K562 (cell line): ENCODE measurements around the gene CPZ. TPM values are rescaled to one million over a fixed set of nuclear protein-coding genes. Genes with fewer than 3 reads are reported as not detected.

Source experiments
- ATAC-seq: fragments of 200-7000 bp; cut with Tn5 transposase; 3 replicates; pipeline ENCODE4 v1.9.1; 2020; ENCODE audit warnings: moderate library complexity
- BruUV-seq: library from RNA; stranded (reverse); fragments of 400-500 nt; replicated peaks from 2 replicates; lab custom pipeline; 2021; lab: Mats Ljungman, UMichigan
- CTCF ChIA-PET: fragments of 300-600 bp; formaldehyde crosslinking; extraction: SDS; loops from one replicate; lab custom pipeline; 2021; ENCODE audit warnings: low intra/inter-chr PET ratio; lab: Yijun Ruan, JAX
- POLR2A ChIA-PET: fragments of 300-600, 350-650 bp; sonication (Branson Sonifier 250); formaldehyde crosslinking; extraction: SDS; loops from one replicate; lab custom pipeline; 2021; ENCODE audit warnings: antibody characterized with exemption, inconsistent platforms; lab: Yijun Ruan, JAX
- DNase-seq, 4 experiments: peaks; one replicate each; pipeline versions ENCODE4 v3.0.0 to v3.0.0-alpha.2; 2011 to 2018; ENCODE audit warnings: low spot score in 3 of 4, mixed read lengths in 3 of 4; ENCODE audit errors: extremely low read depth in 1 of 4
- FAIRE-seq: peaks from 2 replicates; lab custom pipeline; 2011; peaks lifted over from hg19 to GRCh38; lab: Jason Lieb, UNC
- H2AFZ ChIP-seq: 2 replicates; pipeline ENCODE4 v1.6.0; 2011; ENCODE audit warnings: low read depth, low read length, control low read depth, inconsistent platforms
- H3K27ac ChIP-seq: fragments of 200-600 bp; 3 replicates; pipeline ENCODE4 v1.8.0; 2011; ENCODE audit warnings: low read depth, mild to moderate bottlenecking, control low read depth, inconsistent platforms, low read length, moderate library complexity, mixed read lengths; ENCODE audit errors: extremely low read depth
- H3K27me3 ChIP-seq, 2 experiments: fragments of 300-600 bp in 1 of 2; 2 replicates in 1 of 2; 3 replicates in 1 of 2; pipeline versions ENCODE4 v1.6.0 to v1.8.0; 2011; ENCODE audit warnings: inconsistent platforms in 2 of 2, low read length in 2 of 2, mild to moderate bottlenecking in 1 of 2, mixed read lengths in 1 of 2, moderate library complexity in 1 of 2; ENCODE audit not compliant: control insufficient read depth in 2 of 2, insufficient read depth in 2 of 2
- H3K36me3 ChIP-seq: fragments of 300-600 bp; 3 replicates; pipeline ENCODE4 v1.8.0; 2011; ENCODE audit warnings: mild to moderate bottlenecking, low read length, inconsistent platforms; ENCODE audit not compliant: control insufficient read depth, insufficient read depth
- H3K4me1 ChIP-seq, 2 experiments: fragments of 200-600 bp in 1 of 2; replicated peaks in 1 of 2; 2 replicates in 1 of 2; 3 replicates in 1 of 2; pipeline versions ENCODE4 v1.5.1 to v1.8.0; 2011; ENCODE audit warnings: inconsistent platforms in 2 of 2, low read length in 2 of 2, mild to moderate bottlenecking in 1 of 2, mixed read lengths in 1 of 2, moderate library complexity in 1 of 2; ENCODE audit not compliant: control insufficient read depth in 2 of 2, insufficient read depth in 2 of 2
- H3K4me2 ChIP-seq: 2 replicates; pipeline ENCODE4 v1.6.1; 2011; ENCODE audit warnings: low read length, control low read depth, inconsistent platforms, mixed read lengths; ENCODE audit not compliant: insufficient read depth
- H3K4me3 ChIP-seq: fragments of 200-600 bp; sonication (generic), shearing (Covaris generic); 2 replicates; pipeline ENCODE4 v1.5.1; 2016; ENCODE audit warnings: control low read depth, inconsistent platforms
- H3K79me2 ChIP-seq: fragments of 200-600 bp; 3 replicates; pipeline ENCODE4 v1.8.0; 2011; ENCODE audit warnings: low read length, inconsistent platforms; ENCODE audit not compliant: control insufficient read depth, insufficient read depth
- H3K9ac ChIP-seq, 2 experiments: 2 replicates each; pipeline versions ENCODE4 v1.6.0 to v1.6.1; 2011; ENCODE audit warnings: low read depth in 2 of 2, low read length in 2 of 2, control low read depth in 1 of 2, inconsistent platforms in 1 of 2, mild to moderate bottlenecking in 1 of 2, mixed read lengths in 1 of 2; ENCODE audit not compliant: insufficient read depth in 1 of 2
- H3K9me1 ChIP-seq: one replicate; pipeline ENCODE4 v1.6.0; 2011; ENCODE audit warnings: inconsistent platforms, mild to moderate bottlenecking, low read length, moderate library complexity; ENCODE audit not compliant: control insufficient read depth, insufficient read depth
- H3K9me3 ChIP-seq: replicated peaks from 2 replicates; pipeline ENCODE4 v1.5.1; 2011; ENCODE audit warnings: low read depth, low read length, inconsistent platforms; ENCODE audit not compliant: control insufficient read depth, insufficient read depth
- H4K20me1 ChIP-seq: replicated peaks from 2 replicates; pipeline ENCODE4 v1.6.1; 2011; ENCODE audit warnings: low read length, inconsistent platforms, mixed read lengths; ENCODE audit not compliant: control insufficient read depth, insufficient read depth
- CREBBP ChIP-seq: IDR thresholded peaks from one replicate; pipeline ENCODE4 v1.6.1; 2012; ENCODE audit warnings: low read depth, mild to moderate bottlenecking, control low read depth, inconsistent platforms, low read length
- PRMT5 ChIP-seq: sonication (generic); formaldehyde crosslinking; IDR thresholded peaks from 2 replicates; pipeline ENCODE4 v1.5.0; 2020; ENCODE audit warnings: missing genetic modification reagents
- RBM25 ChIP-seq: fragments of 200-400 bp; formaldehyde crosslinking; IDR thresholded peaks from 2 replicates; pipeline ENCODE4 v1.6.1; 2018; ENCODE audit warnings: low read length, low read depth, moderate library complexity; ENCODE audit not compliant: severe bottlenecking
- SMAD3 ChIP-seq: fragments of 450-650 bp; formaldehyde crosslinking; conservative IDR thresholded peaks from 2 replicates; pipeline ENCODE4 v1.4.0; 2020; ENCODE audit warnings: mild to moderate bottlenecking
- SMAD4 ChIP-seq: fragments of 250-450 bp; sonication (Bioruptor Pico); conservative IDR thresholded peaks from 2 replicates; pipeline ENCODE4 v1.8.0; 2021; ENCODE audit warnings: inconsistent platforms, mild to moderate bottlenecking, moderate library complexity
- WGBS: fragments of 100-300 bp; shearing (Covaris generic); methylation state at CpG from one replicate; pipeline ENCODE4 v1.1.6; 2016; ENCODE audit warnings: low coverage, mixed read lengths; ENCODE audit not compliant: insufficient coverage; ENCODE audit errors: missing lambda C conversion rate; 5-methylcytosine and 5-hydroxymethylcytosine counted together
- in situ Hi-C: fragments of 300-500 bp; cut with MboI; formaldehyde crosslinking; loops from 4 replicates; pipeline ENCODE4 v1.15.0; 2018; ENCODE audit warnings: inconsistent platforms, mixed read lengths
- intact Hi-C: fragments of 100-400 bp; cut with micrococcal nuclease; formaldehyde crosslinking; loops from 2 replicates; pipeline ENCODE4 v1.14.2; 2022
- polyA plus RNA-seq, 8 experiments: library from polyadenylated mRNA; depleted of rRNA in 4 of 8; stranded (reverse) in 5 of 8; unstranded in 3 of 8; fragments of >200 nt; fragmentation: Nextera tagmentation in 2 of 8; fragmentation: Illumina TruSeq in 1 of 8; extraction: Ambion mirVana in 2 of 8; extraction: Trizol in 1 of 8; gene quantifications; 2 replicates each; pipeline versions ENCODE4 v1.2.1 to v1.2.3, GENCODE V29; 2011 to 2014; ENCODE audit warnings: inconsistent platforms in 1 of 8, missing spikeins in 1 of 8
- total RNA-seq, 7 experiments: library from RNA; depleted of rRNA in 6 of 7; stranded (reverse); fragments of >200 nt in 6 of 7; fragmentation: Illumina TruSeq in 2 of 7; extraction: Trizol in 2 of 7; gene quantifications; 2 replicates each; pipeline versions ENCODE4 v1.2.1 to v1.2.3, GENCODE V29; 2011 to 2021; ENCODE audit warnings: low replicate concordance in 1 of 7
- TF ChIP-seq, protein P1 (sequence below): fragments of 250-450 bp; sonication (Bioruptor Pico); IDR thresholded peaks from 2 replicates; pipeline ENCODE4 v1.9.0; 2021; ENCODE audit warnings: mild to moderate bottlenecking, inconsistent platforms
- TF ChIP-seq, protein P2 (sequence below): fragments of 150-350 bp; IDR thresholded peaks from 2 replicates; pipeline ENCODE4 v1.6.1; 2014; ENCODE audit warnings: low read depth, mild to moderate bottlenecking, low read length, borderline replicate concordance
- TF ChIP-seq, protein P3 (sequence below), 2 experiments: fragments of 450-650 bp in 1 of 2; sonication (generic) in 1 of 2; formaldehyde crosslinking in 1 of 2; IDR thresholded peaks in 1 of 2; conservative IDR thresholded peaks in 1 of 2; 2 replicates each; pipeline versions ENCODE4 v1.6.1 to v1.8.1; 2016 to 2023; ENCODE audit warnings: mild to moderate bottlenecking in 2 of 2, moderate library complexity in 2 of 2, inconsistent platforms in 1 of 2, missing genetic modification reagents in 1 of 2

Gene CPZ
- total and polyA plus RNA-seq, 9 of the 15 experiments (the other 6 are each of a cell fraction or from before 2014, with no cell fraction given): 0.06 to 2.2 (median 1.2) TPM; not detected in 1

DNA sequence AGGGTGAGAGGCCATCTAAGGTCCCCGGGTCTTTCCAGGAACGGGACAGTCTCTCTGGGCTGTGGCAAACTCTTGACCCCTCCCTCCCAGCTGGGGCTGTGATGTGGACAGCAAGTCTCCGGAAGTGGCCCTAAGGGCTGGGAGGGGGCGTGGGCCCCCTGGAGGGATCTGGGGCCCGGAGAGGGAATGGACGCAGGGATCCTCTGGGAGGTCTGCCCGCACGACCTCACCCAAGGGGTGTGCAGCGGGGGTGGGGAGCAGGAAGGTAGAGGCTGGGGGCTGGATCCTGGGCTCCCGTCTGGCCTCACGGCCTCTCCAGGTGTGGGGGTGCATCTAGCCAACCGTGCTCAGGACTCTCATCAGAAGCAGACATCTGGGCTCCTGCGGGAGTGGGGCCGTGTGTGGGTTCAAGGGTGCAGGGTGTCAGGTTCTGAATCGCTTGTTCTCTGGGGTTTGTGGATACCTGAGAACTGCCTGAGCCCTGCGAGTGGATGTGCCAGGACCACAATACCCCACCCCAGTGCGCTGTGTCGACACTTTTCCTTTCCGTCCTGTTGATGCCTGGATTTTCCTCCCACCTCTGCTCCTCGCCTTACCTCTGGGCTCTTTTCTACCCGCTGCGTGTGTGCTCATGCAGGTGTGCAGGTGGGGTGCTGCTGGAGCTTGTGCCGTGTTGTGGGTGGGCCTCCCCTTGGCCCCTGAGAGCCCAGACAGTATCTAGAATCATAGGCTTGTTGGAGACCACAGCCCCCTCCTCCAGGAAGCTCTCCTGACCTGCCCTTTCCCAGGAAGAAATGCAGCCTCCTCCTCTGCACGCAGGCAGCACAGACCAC is 915 bp downstream of the CPZ start (continued):
- TF ChIP-seq, protein P1, sequence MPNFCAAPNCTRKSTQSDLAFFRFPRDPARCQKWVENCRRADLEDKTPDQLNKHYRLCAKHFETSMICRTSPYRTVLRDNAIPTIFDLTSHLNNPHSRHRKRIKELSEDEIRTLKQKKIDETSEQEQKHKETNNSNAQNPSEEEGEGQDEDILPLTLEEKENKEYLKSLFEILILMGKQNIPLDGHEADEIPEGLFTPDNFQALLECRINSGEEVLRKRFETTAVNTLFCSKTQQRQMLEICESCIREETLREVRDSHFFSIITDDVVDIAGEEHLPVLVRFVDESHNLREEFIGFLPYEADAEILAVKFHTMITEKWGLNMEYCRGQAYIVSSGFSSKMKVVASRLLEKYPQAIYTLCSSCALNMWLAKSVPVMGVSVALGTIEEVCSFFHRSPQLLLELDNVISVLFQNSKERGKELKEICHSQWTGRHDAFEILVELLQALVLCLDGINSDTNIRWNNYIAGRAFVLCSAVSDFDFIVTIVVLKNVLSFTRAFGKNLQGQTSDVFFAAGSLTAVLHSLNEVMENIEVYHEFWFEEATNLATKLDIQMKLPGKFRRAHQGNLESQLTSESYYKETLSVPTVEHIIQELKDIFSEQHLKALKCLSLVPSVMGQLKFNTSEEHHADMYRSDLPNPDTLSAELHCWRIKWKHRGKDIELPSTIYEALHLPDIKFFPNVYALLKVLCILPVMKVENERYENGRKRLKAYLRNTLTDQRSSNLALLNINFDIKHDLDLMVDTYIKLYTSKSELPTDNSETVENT (CRISPR knock-in tag): no peak
- TF ChIP-seq, all 486 proteins: peak for 14

DNA sequence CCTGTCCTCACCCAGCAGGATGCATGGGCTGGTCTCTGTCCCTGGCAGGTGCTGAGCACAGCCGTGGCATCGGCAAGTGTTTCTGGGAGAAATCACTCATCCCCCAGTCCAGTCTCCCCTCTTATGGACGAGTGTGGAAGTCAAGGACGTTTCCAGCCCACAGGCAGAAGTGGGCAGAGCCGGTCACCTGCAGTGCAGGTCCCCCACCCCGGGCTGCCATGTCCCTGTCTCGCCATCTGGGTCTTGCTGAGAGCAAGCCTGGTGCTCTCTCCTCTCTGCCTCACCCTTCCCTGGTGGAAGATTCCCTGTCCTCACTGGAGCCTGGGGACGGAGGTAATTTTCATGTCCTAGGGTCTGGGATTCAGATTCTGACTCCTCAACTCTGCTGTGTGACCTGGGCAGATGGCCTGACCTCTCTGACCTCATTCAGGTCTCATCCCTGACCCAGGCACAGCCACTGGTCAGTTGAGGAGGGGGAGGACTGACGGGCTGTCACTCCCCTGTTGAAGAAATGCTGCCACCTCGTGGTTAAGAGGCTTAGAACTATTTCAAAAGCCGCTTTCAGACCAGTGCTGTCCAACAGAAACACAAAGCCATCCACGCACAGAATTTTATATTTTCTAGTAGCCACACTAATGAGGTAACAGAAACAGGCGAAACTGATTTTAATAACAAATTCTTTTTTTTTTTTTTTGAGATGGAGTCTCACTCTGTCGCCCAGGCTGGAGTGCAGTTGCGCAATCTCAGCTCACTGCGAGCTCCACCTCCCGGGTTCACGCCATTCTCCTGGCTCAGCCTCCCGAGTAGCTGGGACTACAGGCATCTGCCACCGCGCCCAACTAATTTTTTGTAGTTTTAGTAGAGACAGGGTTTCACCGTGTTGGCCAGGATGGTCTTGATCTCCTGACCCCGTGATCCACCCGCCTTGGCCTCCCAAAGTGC is 1.8 kb downstream of the CPZ start:
- intact Hi-C loops: loop anchor here (1.0 kb wide), 3 partner anchors 47 to 352 kb away; no protein-coding TSS in a partner anchor
- CTCF ChIA-PET: interaction anchor here (0.5 to 4.4 kb wide), 6 partner anchors 120 to 352 kb away, joined by 3 to 64 read pairs (median 4); no protein-coding TSS in a partner anchor
- in situ Hi-C loops: loop anchor here (5.0 kb wide), 1 partner anchor 132 kb away; no protein-coding TSS in a partner anchor
- H2AFZ ChIP-seq: no peak overlapping the region
- H3K4me1 ChIP-seq: peaks cover 13 to 38% of the 10 kb centered on the region in 2 experiments; a peak in 4 of 5 replicates
- no TSS peak for BruUV-seq
- H3K9me3 ChIP-seq: no peaks in the 10 kb centered on the region
- WGBS: 37% methylated on average over 24 of the region's 24 CpGs
- FAIRE-seq: peak; percentile 99
- H4K20me1 ChIP-seq: peaks cover 11% of the 10 kb centered on the region
- peak overlapping the region in 1 of 2 experiments; percentile 17; a peak in 1 of 4 replicates for H3K9ac ChIP-seq
- peak; percentile 84 to 94 (median 92) for DNase-seq
- POLR2A ChIA-PET: interaction anchor here (0.7 to 1.2 kb wide), 3 partner anchors 122 to 184 kb away, joined by 3 read pairs; no protein-coding TSS in a partner anchor
- H3K36me3 ChIP-seq: no peaks in the 10 kb centered on the region
- ATAC-seq: peak; percentile 87
- peaks cover 7 to 21% of the 10 kb centered on the region in 2 experiments; a peak in 3 of 5 replicates for H3K27me3 ChIP-seq
- H3K9me1 ChIP-seq: no peaks in the 10 kb centered on the region
- H3K79me2 ChIP-seq: no peaks in the 10 kb centered on the region; the same call in 2 of the 3 replicates
- H3K4me3 ChIP-seq: no peak overlapping the region
- H3K4me2 ChIP-seq: no peak overlapping the region
- H3K27ac ChIP-seq: no peak overlapping the region
- no peak for TF ChIP-seq CREBBP
- TF ChIP-seq SMAD4 (CRISPR knock-in tag): peak; percentile 43
- peak; percentile 83 for TF ChIP-seq RBM25
- TF ChIP-seq PRMT5: no peak
- no peak for TF ChIP-seq SMAD3 (CRISPR knock-in tag)
- TF ChIP-seq, protein P2, sequence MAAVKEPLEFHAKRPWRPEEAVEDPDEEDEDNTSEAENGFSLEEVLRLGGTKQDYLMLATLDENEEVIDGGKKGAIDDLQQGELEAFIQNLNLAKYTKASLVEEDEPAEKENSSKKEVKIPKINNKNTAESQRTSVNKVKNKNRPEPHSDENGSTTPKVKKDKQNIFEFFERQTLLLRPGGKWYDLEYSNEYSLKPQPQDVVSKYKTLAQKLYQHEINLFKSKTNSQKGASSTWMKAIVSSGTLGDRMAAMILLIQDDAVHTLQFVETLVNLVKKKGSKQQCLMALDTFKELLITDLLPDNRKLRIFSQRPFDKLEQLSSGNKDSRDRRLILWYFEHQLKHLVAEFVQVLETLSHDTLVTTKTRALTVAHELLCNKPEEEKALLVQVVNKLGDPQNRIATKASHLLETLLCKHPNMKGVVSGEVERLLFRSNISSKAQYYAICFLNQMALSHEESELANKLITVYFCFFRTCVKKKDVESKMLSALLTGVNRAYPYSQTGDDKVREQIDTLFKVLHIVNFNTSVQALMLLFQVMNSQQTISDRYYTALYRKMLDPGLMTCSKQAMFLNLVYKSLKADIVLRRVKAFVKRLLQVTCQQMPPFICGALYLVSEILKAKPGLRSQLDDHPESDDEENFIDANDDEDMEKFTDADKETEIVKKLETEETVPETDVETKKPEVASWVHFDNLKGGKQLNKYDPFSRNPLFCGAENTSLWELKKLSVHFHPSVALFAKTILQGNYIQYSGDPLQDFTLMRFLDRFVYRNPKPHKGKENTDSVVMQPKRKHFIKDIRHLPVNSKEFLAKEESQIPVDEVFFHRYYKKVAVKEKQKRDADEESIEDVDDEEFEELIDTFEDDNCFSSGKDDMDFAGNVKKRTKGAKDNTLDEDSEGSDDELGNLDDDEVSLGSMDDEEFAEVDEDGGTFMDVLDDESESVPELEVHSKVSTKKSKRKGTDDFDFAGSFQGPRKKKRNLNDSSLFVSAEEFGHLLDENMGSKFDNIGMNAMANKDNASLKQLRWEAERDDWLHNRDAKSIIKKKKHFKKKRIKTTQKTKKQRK: no peak
- TF ChIP-seq, protein P3, sequence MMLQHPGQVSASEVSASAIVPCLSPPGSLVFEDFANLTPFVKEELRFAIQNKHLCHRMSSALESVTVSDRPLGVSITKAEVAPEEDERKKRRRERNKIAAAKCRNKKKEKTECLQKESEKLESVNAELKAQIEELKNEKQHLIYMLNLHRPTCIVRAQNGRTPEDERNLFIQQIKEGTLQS (IDR thresholded peaks at IDR 0.05): 0 out of 2 replicates have a peak, but pooled peaks have one; percentile 29
- TF ChIP-seq, protein P3 (CRISPR knock-in tag; conservative IDR thresholded peaks at IDR 0.05): no peak
